Stimulated activated effector memory CD8-positive, alpha-beta T cell treated with anti-CD3 and anti-CD28 coated beads, Interleukin-12 subunit alpha, Interleukin-12 subunit beta, amount 100 ng/mL, for 72 hours (primary cell): Measurements from ENCODE around the gene GREB1L.
"Not testable (repeated sequence)": the region's sequence is repeated elsewhere in the genome, so short reads cannot be mapped to it uniquely, and the experiment has no call there.

ENCODE experiments used
- ATAC-seq: fragments of 150-1000 bp; cut with Tn5 transposase; 2 replicates; pipeline ENCODE4 v1.10.0; 2021
- DNase-seq, 2 donors: peaks; one replicate each; pipeline ENCODE4 v3.0.0; 2021 to 2022; ENCODE audit warnings: low spot score in 2 of 2
- H3K27ac Mint-ChIP-seq: one replicate; pipeline ENCODE4 v1.8.0; 2022; ENCODE audit warnings: mild to moderate bottlenecking, mixed read lengths
- H3K36me3 Mint-ChIP-seq: one replicate; pipeline ENCODE4 v1.8.0; 2022; ENCODE audit warnings: mild to moderate bottlenecking, mixed read lengths
- H3K4me1 Mint-ChIP-seq: one replicate; pipeline ENCODE4 v1.8.0; 2022; ENCODE audit warnings: mixed read lengths
- H3K4me3 Mint-ChIP-seq: one replicate; pipeline ENCODE4 v1.8.0; 2022; ENCODE audit warnings: mild to moderate bottlenecking, mixed read lengths
- H3K9me3 Mint-ChIP-seq: one replicate; pipeline ENCODE4 v1.8.0; 2022; ENCODE audit warnings: mixed read lengths

GREB1L gene

DNA sequence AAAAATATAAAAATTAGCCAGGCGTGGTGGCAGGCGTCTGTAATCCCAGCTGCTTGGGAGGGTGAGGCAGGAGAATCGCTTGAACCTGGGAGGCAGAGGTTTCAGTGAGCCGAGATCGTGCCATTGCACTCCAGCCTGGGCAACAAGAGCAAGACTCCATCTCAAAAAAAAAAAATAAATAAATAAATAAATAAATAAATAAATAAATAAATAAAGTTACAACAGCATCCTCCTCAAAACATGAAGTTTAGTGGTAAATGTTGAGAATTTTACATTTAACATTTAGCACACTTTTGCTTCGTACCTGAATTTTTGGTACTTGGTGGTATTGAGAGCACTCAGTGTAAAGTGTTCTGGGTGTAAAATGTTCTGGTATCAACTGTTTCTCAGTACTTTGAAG, 36.2 kb downstream of the GREB1L start:
- not testable (repeated sequence) for H3K9me3 Mint-ChIP-seq, H3K36me3 Mint-ChIP-seq, ATAC-seq, H3K27ac Mint-ChIP-seq, DNase-seq, H3K4me1 Mint-ChIP-seq, H3K4me3 Mint-ChIP-seq

DNA sequence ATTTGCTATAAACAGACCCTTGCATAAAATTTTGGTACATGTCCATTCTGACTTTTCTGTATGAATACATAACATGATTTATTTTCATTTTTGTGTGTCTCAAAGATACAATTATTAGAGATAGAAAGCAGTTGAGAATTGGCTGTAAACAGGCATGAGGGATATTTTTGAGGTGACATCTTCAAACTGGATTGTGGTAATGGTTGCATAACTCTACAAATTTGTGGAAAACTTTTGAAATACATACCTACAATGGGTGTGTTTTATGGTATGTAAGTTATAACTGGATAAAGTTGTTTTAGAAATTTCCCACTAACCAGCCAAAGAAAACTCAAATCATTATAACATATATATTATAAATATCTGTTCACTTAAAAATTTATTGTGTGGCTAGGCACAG, 39.6 kb downstream of the GREB1L start:
- no peak for DNase-seq
- Mint-ChIP-seq H3K9me3 (peaks cover 4% of the 10 kb centered on the region), H3K4me3 (no peak overlapping the region), H3K36me3 (no peaks in the 10 kb centered on the region), H3K4me1 (no peaks in the 10 kb centered on the region), H3K27ac (no peak overlapping the region)
- no peak for ATAC-seq

DNA sequence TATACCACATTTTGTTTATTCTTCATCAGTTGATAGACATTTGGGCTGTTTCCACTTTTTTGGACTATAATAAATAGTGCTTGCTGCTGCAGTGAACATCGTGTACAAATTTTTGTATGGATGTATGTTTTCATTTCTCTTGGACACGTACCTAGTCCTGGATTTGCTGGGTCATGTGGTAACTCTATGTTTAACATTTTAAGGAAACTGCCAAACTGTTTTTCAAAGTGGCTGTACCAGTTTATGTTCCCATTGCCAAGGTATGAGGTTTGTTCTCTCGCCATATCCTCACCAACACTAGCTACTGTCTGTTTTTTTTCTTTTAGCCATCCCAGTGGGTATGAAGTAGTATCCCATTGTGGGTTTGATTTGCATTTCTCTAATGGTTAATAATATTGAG, 42.5 kb downstream of the GREB1L start:
- Mint-ChIP-seq H3K36me3 (no peaks in the 10 kb centered on the region), H3K9me3 (no peaks in the 10 kb centered on the region), H3K4me1 (no peaks in the 10 kb centered on the region), H3K4me3 (no peak overlapping the region), H3K27ac (no peak overlapping the region)
- DNase-seq (no peak), ATAC-seq (no peak)

DNA sequence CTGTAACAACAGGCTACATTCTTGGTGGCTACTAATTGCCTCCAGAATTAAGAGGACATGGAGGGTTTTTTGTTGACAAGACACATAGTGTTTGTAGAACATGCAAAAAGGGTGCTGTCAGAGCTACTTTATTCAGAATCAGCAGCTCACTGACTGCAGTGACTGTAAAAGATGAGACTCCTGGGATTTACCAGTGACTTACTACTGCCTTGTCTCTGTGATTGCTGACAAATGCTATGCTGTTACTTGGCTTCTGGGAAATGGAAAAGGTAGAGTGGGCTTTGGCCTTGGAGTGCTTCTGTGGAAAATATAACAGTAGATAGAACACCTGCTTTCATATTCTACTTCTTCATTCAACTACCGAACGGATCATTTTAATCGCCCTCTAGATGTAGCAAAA, 47.8 kb downstream of the GREB1L start:
- H3K9me3 Mint-ChIP-seq = no peaks in the 10 kb centered on the region
- no peak overlapping the region for H3K27ac Mint-ChIP-seq
- H3K4me3 Mint-ChIP-seq = no peak overlapping the region
- H3K36me3 Mint-ChIP-seq = no peaks in the 10 kb centered on the region
- no peak for DNase-seq
- H3K4me1 Mint-ChIP-seq = no peaks in the 10 kb centered on the region
- no peak for ATAC-seq

DNA sequence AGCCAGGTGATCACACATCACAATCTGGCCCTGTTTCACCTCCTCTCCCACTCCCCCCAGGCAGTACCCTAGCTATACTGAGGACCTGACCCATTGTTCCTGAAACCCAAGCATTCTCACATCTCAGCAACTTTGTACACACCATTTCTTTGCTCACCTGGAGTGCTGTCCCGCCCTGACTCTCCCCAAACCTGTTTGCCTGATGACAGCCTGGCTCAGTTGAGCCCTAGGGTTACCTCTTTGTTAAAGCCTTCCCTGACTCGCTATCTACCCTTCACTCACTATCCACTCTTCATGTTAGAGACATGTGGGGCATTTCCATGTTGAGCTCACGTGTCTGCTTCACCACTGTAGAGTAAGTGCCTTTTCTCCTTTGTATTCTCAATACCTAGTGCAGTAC, 49.1 kb downstream of the GREB1L start:
- H3K36me3 Mint-ChIP-seq = no peaks in the 10 kb centered on the region
- no peak overlapping the region for H3K27ac Mint-ChIP-seq
- no peak for DNase-seq
- no peak for ATAC-seq
- no peak overlapping the region for H3K4me3 Mint-ChIP-seq
- no peaks in the 10 kb centered on the region for H3K9me3 Mint-ChIP-seq
- H3K4me1 Mint-ChIP-seq = no peaks in the 10 kb centered on the region

DNA sequence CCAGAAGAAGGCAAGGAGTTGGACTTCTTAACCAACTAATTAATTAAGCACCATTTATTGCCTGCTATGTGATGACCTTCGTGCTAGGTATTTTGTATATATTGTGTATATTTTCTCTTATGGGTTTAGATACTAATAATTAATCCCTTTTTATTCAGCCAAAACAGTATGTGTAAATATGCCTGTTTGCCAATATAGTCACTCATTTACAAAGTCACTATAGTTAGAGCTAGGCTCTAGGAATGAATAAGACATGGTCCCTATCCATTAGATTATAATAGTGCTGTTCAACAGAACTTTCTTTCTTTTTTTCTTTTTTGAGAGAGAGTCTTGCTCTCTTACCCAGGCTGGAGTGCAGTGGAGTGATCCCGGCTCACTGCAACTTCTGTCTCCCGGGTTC, 51.4 kb downstream of the GREB1L start:
- Mint-ChIP-seq H3K4me3 (no peak overlapping the region), H3K9me3 (no peaks in the 10 kb centered on the region), H3K27ac (no peak overlapping the region), H3K4me1 (no peaks in the 10 kb centered on the region), H3K36me3 (no peaks in the 10 kb centered on the region)
- no peak for DNase-seq
- ATAC-seq = no peak

DNA sequence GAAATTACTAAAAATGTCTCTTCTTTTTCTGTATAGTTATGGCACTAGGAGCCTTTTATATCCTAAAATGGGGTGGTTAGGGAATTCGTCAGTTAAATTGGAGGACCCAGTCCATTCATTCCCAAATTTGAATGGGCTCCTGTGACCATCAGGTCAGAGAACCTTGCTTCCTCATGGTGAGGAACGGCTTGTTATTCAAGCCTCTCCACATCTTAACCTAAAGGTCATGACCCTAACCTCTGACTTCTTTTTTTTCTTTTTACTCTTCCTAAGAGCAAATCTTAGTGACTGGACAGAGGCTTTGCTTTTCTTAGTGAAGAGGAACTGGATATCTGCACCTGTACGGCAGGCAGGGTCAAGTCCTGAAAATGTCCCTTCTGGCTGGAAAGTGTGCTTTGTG, 53.1 kb downstream of the GREB1L start:
- H3K4me3 Mint-ChIP-seq = no peak overlapping the region
- H3K4me1 Mint-ChIP-seq = no peaks in the 10 kb centered on the region
- no peaks in the 10 kb centered on the region for H3K9me3 Mint-ChIP-seq
- no peak for DNase-seq
- H3K27ac Mint-ChIP-seq = no peak overlapping the region
- ATAC-seq = no peak
- H3K36me3 Mint-ChIP-seq = no peaks in the 10 kb centered on the region

DNA sequence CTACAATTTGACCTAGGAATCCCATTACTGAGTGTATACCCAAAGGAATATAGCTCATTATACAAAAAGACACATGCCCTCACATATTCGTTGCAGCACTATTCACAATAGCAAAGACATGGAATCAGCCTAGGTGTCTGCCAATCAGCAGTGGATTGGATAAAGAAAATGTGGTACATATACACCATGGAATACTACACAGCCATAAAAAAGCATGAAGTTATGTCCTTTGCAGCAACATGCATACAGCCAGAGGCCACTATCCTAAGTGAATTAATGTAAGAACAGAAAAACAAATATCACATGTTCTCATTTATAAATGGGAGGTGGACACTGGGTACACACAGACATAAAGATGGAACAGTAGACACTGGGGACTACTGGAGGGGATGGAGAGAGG, 54.0 kb downstream of the GREB1L start:
- ATAC-seq (no peak), DNase-seq (no peak)
- Mint-ChIP-seq H3K9me3 (no peaks in the 10 kb centered on the region), H3K4me3 (no peak overlapping the region), H3K27ac (no peak overlapping the region), H3K4me1 (no peaks in the 10 kb centered on the region), H3K36me3 (no peaks in the 10 kb centered on the region)

DNA sequence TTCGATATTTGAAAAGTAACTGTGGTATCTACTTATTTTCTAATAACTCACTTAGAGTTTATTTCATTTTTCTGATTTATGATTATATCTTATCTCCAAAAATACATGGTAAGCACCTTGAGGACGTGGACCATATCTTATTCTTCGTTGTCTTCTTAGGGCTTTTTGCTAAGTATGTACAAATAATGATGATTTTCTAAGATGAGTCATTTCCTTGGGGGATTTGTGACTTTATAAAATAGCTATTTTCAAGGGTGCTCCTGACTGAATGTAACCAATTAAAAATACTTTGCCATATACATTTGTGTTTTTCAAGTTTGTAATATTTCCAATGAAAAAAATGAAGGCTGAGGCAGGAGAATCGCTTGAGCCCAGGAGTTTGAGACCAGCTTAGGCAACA, 56.3 kb downstream of the GREB1L start:
- DNase-seq (no peak), ATAC-seq (no peak)
- Mint-ChIP-seq H3K27ac (no peak overlapping the region), H3K9me3 (no peaks in the 10 kb centered on the region), H3K4me3 (no peak overlapping the region), H3K4me1 (no peaks in the 10 kb centered on the region), H3K36me3 (no peaks in the 10 kb centered on the region)

DNA sequence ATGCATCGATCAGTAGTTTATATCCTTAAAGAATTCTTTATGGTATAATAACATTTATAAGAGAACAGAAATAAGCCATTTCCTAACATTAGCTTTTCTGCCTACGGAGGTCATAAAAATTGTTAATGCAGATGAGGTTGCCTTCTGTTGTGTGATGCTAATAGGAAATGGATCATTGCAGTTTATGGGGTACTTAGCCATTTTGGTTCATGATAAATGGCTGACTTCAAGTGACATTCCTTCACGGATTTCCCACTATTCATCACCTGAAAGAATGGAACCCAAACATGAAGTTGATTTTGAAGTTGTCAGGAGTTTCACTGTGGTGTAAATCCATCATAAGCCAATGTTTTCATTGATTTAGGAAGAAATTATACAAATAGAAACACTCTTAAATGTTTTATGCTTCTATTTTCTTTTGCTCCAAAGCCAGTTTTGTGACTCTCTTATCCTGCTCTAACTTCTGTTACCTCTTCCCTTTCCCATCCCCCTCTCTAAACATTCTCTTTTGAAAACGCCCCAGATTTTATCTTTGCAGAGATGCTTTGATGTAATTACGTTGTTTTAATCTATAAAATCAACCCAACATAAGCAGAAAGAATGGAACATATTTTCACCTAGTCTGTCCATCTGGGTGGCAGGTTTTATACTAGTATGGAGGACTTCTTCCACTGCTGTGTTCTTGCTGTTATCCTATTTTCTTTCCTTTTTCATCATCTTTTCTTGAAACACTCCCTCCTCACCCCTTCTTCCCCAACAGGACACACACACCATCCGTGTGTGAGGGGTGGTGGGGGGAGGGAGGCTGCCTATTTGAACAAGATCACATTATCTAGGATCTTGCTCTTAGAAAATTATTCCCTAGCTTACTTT, 58.2 kb downstream of the GREB1L start:
- Mint-ChIP-seq H3K4me1 (no peaks in the 10 kb centered on the region), H3K9me3 (no peaks in the 10 kb centered on the region), H3K36me3 (no peaks in the 10 kb centered on the region), H3K27ac (no peak overlapping the region), H3K4me3 (no peak overlapping the region)
- ATAC-seq (no peak), DNase-seq (no peak)

DNA sequence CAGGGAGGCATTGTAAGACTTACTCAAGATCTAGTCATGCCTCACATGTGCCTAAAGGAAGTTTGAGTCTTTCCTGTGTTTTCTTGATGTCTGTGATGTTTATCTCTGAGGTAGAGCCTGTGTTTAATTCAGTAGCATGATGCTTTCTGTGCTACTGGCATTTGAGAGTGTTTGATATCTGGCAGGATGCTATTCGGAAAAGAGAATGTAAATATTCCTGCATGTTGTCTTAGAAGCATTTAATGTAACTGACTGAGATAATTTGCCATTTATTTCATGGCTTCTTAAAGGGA, 58.8 kb downstream of the GREB1L start:
- no peaks in the 10 kb centered on the region for H3K4me1 Mint-ChIP-seq
- H3K36me3 Mint-ChIP-seq = no peaks in the 10 kb centered on the region
- H3K4me3 Mint-ChIP-seq = no peak overlapping the region
- no peak overlapping the region for H3K27ac Mint-ChIP-seq
- DNase-seq (no peak), ATAC-seq (no peak)
- H3K9me3 Mint-ChIP-seq = no peaks in the 10 kb centered on the region

DNA sequence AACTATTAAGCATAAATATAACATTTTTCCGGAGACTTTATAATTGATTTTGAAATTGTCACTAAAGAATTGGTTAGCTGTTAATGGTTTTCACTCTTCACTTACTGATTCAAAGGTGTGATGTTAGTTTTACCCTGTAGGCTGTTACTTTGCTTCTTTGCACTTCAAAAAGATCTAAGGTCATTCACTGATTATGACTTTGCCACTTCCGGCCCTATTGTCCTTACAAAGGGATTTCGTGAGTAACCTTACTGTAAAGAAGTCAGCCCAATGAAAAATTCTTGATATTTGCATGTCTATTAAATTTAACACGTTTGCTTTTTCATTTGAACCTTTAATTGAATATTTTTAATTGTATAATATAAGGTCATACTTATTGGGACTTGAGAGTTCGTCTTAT, 61.4 kb downstream of the GREB1L start:
- Mint-ChIP-seq H3K4me3 (no peak overlapping the region), H3K27ac (no peak overlapping the region), H3K9me3 (no peaks in the 10 kb centered on the region), H3K4me1 (no peaks in the 10 kb centered on the region), H3K36me3 (no peaks in the 10 kb centered on the region)
- ATAC-seq (no peak), DNase-seq (no peak)

DNA sequence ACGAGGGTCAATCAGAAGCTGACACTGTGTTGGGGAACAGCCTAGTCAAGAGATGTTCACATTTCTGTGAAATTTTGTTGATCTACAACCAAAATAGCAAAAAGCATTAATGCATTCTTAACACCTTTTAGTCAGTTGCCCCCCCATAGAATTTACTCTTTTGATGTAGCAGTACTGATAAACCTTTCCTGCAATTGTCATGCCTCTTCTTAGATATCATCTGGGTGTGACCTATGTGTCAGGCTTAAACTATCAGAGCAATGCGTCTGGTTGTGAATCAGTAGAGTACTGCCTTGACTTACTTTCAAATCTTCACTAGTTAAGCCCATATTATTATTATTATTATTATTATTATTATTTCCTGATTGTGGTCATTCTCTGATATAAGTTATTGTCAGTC, 61.9 kb downstream of the GREB1L start:
- no peak for ATAC-seq
- no peaks in the 10 kb centered on the region for H3K4me1 Mint-ChIP-seq
- DNase-seq = no peak

DNA sequence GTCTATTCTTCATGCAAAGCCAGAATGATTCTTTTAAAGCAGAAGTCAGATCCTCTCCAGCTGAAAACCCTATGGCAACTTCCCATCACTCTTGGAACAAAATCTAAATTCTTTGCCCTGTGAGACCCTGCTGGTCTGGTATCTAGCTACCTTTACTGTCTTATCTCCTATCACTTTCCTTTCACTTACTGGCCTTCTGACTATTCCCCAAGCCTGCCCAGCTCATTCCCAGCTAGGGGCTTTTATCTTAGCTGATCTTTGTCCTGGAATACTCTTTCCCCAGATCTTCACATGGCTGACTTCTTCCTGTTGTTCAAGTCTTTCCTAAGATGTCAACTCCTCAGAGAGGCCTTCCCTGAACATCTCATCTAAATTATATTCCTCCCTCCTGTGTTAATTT, 63.6 kb downstream of the GREB1L start:
- Mint-ChIP-seq H3K27ac (no peak overlapping the region), H3K9me3 (no peaks in the 10 kb centered on the region), H3K4me1 (no peaks in the 10 kb centered on the region), H3K36me3 (no peaks in the 10 kb centered on the region), H3K4me3 (no peak overlapping the region)
- DNase-seq (no peak), ATAC-seq (no peak)

More for the DNA sequence above, 61.9 kb downstream of the GREB1L start:
- H3K27ac Mint-ChIP-seq = no peak overlapping the region
- no peak overlapping the region for H3K4me3 Mint-ChIP-seq
- H3K36me3 Mint-ChIP-seq = no peaks in the 10 kb centered on the region
- H3K9me3 Mint-ChIP-seq = no peaks in the 10 kb centered on the region

DNA sequence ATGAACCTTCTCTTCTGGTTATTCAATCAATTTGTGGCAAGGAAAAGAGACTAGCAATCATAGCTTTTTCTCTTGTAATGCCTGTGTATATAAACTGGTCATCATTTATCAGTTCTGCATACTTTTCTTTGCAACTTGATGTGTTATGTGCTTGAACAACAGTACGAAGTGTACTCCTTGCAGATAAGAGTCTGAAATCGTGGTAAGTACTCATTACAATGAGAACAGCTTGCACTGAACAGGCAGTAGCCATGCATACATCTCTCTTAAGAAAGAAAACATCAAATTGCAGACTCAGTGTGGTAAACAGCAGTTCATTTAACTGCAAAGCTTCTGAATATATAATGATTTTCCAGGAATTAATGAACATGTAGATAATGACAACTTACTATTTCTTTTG, 64.3 kb downstream of the GREB1L start:
- Mint-ChIP-seq H3K9me3 (no peaks in the 10 kb centered on the region), H3K4me3 (no peak overlapping the region), H3K4me1 (no peaks in the 10 kb centered on the region), H3K36me3 (no peaks in the 10 kb centered on the region), H3K27ac (no peak overlapping the region)
- ATAC-seq (no peak), DNase-seq (no peak)

DNA sequence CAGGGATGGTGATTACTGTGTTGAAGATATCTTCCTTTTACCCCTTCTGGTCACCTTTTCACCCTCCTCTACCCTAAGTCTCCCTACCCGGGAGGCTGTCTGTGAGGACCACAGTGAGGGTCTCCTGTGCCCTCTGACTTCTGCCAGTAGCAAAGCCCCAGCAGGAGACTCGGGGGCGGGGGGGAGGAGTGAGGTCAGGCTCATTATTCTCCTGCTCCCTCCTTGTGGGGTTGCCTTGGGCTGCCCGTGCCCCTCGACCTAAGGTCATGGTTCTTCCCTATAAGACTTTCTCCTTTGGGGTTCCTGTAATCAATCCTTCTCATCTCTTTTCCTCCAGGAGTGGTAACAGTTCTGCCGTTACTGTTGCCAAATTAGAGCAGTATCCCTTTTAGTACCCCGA, 65.5 kb downstream of the GREB1L start:
- Mint-ChIP-seq H3K27ac (no peak overlapping the region), H3K36me3 (no peaks in the 10 kb centered on the region), H3K4me1 (no peaks in the 10 kb centered on the region), H3K9me3 (no peaks in the 10 kb centered on the region), H3K4me3 (no peak overlapping the region)
- ATAC-seq (no peak), DNase-seq (no peak)

DNA sequence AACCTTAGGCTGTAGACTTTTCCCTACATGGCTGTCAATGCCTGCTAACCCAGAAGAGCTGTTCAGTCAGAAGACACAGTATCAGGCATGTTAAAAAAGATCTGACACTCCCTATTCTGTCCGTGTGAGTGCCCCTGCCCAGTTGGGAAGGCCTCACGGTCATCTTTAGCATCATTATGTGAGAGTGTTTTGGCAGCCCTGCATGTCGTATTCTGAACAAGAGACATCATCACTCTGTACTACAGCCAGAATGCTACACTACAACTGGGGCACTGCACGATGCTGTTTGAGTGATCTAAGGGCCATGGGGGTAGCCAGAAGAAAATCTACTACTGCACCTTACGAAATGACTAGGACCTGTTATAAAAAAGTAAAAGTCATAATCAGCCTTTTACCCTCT, 67.2 kb downstream of the GREB1L start:
- Mint-ChIP-seq H3K4me1 (no peaks in the 10 kb centered on the region), H3K4me3 (no peak overlapping the region), H3K27ac (no peak overlapping the region), H3K9me3 (no peaks in the 10 kb centered on the region), H3K36me3 (no peaks in the 10 kb centered on the region)
- DNase-seq (no peak), ATAC-seq (no peak)
